AG09309 (cell line): ENCODE data around the gene GFOD1.

Experiments used
- DNase-seq: peaks from one replicate; pipeline ENCODE4 v3.0.0-alpha.2; 2010; ENCODE audit warnings: low read depth
- H3K4me3 ChIP-seq: 2 replicates; pipeline ENCODE4 v1.5.1; 2011; ENCODE audit warnings: mild to moderate bottlenecking, low read depth, low read length, moderate library complexity; ENCODE audit not compliant: control insufficient read depth
- TF ChIP-seq, protein P1 (sequence below): IDR thresholded peaks from 2 replicates; pipeline ENCODE4 v1.5.1; 2011; ENCODE audit warnings: mild to moderate bottlenecking, low read depth, low read length, inconsistent platforms; ENCODE audit not compliant: insufficient read depth, control insufficient read depth; ENCODE audit errors: missing control alignments

The GFOD1 gene

DNA sequence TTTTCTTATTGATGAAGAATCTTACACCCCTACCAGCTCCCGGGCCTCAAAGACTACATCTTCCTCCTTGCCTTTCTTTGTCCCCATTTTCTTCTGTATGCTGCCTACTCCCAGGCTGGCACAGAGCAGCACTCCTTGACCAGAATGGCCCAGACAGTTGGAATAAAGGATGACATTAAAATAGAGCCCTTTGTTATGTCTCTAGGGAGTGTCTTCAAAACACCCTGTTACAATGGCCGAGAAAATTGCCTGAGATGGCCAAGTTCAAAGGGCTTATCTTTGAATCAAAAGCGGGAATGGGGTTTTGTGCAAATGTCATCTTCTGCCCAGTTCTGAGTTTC lies 80.1 kb downstream of the GFOD1 start:
- no peak for DNase-seq
- no peak overlapping the region for H3K4me3 ChIP-seq

DNA sequence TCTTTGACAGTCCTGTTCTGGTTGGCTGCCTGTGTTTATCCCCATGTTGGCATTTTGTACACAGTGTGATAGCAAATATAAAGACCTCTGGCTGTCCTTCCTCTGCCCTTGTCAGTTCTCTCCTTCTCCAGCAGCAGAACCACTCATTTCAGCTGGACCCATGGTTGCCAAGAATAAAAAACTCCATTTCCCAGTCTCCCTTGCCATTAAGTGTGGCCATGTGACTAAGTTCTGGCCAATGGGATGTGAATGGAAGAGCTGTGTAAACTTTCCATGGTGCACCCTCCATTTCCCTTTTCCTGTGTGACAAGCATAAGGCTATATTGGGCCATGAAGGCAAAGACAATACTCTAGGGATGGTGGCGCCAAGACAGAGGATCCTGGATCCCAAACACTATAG lies 80.6 kb downstream of the GFOD1 start:
- H3K4me3 ChIP-seq, result no peak overlapping the region
- TF ChIP-seq, protein P1, sequence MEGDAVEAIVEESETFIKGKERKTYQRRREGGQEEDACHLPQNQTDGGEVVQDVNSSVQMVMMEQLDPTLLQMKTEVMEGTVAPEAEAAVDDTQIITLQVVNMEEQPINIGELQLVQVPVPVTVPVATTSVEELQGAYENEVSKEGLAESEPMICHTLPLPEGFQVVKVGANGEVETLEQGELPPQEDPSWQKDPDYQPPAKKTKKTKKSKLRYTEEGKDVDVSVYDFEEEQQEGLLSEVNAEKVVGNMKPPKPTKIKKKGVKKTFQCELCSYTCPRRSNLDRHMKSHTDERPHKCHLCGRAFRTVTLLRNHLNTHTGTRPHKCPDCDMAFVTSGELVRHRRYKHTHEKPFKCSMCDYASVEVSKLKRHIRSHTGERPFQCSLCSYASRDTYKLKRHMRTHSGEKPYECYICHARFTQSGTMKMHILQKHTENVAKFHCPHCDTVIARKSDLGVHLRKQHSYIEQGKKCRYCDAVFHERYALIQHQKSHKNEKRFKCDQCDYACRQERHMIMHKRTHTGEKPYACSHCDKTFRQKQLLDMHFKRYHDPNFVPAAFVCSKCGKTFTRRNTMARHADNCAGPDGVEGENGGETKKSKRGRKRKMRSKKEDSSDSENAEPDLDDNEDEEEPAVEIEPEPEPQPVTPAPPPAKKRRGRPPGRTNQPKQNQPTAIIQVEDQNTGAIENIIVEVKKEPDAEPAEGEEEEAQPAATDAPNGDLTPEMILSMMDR, result no peak
- DNase-seq, result no peak

More for the DNA sequence above, 80.1 kb downstream of the GFOD1 start:
- TF ChIP-seq, protein P1, result no peak

DNA sequence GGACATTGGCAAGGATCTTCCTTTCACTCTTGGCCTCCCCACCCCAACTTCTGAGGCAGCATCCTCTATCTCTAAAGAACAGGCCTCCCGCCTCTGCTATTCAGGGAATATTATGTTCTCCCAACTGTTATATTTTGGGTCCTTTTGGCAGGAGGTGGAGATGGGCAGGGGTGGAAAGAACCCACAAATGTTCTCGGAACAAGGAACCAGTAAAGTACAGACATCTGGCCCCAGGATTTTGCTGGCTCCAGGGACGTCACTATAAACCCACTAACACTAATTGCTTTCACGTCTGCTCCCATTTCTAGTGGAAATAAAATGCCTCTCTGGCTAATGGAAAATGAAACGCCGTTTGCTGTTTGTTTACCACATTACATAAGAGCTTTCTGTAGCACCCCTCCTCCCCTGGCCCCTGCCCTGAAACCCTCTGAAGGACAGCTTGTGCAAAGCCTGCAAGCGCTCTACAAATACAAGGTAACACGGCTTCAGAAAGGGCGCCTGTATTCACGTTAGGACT lies 81.4 kb downstream of the GFOD1 start:
- DNase-seq, result no peak
- H3K4me3 ChIP-seq, result no peak overlapping the region
- TF ChIP-seq, protein P1, result no peak

DNA sequence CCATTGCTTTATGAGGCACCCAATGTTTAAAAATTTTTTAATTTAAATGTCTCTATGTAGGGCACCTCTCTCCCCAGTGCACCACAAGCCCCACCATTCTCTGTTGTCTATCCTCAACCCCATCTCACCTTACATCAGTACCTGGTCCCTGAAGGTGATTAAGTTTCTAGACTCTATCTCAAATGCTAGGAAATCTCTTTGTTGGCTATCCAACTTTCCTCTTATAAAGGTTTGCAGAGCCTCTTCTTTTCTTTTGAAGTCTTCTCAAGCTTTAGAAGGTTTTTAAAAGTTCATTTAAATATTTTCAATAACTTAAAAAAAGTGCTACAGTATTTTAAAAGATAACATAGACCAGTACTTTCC lies 82.5 kb downstream of the GFOD1 start:
- H3K4me3 ChIP-seq, result no peak overlapping the region
- TF ChIP-seq, protein P1, result no peak
- DNase-seq, result no peak

DNA sequence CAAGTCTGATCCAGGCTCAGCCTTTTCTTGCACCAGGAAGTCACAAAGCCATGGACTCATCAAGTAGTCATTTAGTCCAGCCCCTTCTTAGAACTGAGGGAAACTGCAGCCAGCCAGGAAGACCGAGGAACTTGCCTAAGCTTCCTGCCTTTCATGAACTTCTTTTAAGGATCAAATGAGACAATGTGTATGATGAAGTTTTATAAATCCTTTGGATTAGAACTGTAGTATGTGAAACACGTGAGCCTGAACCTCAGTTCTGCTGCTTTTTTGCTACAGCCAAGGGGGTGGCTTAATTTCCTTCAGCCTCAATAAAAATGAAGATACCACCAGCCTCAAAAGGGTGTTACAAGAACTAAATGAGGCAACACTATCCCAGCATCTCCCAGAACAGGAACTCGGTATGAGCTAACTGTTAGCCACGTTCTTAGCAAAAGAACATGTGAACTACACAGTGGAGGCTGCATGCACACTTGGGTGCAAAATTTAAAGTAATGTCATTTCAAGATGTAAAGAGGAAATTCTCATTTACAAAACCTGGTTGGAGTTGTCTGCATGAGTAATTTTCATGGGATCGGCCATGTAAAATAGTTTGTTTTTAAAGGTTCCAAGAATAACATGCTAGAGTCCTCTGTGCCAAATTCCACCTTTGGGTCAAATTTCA lies 83.0 kb downstream of the GFOD1 start:
- no peak for DNase-seq
- TF ChIP-seq, protein P1, result no peak

DNA sequence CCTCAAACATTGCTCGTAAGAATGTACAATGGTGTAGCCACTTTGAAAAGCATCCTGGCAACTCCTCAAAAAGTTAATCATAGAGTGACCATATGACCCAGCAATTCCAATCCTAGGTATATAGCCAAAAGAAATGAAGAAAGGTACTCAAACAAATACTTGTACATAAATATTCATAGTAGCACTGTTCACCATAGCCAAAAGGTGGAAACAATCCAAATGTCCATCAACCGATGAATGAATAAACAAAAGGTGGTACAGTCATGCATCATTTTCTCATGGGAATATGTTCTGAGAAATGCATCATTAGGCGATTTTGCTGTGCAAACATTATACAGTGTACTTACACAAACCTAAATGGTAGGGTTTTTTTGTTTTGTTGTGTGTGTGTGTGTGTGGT lies 84.7 kb downstream of the GFOD1 start:
- no peak for DNase-seq
- TF ChIP-seq, protein P1, result no peak
- no peak overlapping the region for H3K4me3 ChIP-seq

More for the DNA sequence above, 83.0 kb downstream of the GFOD1 start:
- H3K4me3 ChIP-seq, result no peak overlapping the region
